Amygdala (tissue), 56 donors: ENCODE data around the gene SPRED3.
"Not testable (repeated sequence)": the region's sequence is repeated elsewhere in the genome, so short reads cannot be mapped to it uniquely, and the experiment has no call there.

Source experiments
- DNase-seq, 56 donors: peaks; one replicate each; lab custom pipeline; 2025; lab: John Stamatoyannopoulos, UW

Gene SPRED3

GRCh38 chr19:38413416-38413815 is 24.9 kb downstream of the SPRED3 start:
- no peak for DNase-seq

DNA sequence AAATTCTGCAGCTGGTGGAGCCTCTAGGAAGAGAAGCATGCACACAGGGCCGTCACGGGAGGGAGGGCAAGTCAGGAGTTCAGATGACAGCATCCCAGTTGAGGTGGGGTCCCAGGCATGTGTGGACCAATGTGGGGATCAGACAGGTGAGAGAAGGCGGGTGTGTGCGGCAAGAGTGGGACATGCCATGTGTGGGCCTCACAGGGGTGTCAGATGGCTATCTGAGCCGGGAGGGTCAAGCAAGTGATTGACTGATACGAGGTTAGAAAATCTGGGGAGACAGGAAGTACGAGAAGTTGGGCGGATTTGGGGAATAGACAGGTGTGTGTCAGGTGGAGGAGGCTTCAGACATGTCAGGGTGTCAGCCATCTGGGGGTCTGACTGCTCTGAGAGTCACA is 28.6 kb downstream of the SPRED3 start:
- DNase-seq: no peak

DNA sequence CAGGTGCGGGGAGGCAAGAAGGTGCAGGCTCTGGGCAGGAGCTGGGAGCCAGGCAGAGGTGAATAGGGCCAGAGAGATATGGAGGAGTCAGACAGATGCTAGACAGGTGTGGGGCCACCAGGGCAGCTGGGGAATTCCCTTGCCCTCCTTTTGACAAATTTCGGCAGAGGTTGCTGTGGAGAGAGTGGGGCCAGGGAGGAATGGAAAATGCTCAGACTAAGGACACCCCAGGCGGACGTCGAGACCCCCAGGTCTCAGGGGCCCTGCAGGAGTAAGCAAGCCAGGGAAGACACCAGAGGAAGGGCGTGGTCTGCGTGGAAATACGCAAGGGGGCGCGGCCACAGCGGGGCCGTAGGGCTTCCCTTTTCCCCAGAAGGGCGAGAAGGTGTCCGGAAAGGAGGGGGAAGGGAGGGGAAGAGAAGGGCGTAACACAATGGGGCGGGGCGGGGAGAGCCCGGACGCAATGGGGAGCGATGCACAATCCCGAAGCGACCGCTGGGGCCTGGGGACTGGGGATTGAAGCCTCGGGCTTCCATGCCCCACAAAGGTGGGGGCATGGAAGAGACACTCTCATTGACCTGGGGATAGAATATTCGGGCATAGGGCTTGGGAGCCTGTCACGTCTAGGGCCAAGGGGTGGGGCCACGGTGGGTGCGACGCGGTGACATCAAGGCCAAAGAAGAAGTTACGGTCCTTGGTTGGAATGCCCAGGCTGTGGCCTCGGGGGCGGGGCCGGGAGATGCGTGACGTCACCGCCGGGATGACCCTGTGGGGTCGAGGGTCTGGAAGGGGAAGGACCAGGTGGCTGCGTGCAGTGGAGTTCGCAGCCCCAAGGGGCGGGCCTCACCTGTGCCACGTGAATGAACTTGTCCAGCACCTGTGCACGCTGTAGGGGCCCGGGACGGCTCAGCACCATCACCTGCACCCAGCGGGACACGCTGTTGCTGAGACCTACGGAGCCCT is 29.3 kb downstream of the SPRED3 start:
- DNase-seq: peak in 10 of 56 donors; percentile 5 to 56 (median 10)

GRCh38 chr19:38420935-38421334 is 32.4 kb downstream of the SPRED3 start:
- no peak for DNase-seq

DNA sequence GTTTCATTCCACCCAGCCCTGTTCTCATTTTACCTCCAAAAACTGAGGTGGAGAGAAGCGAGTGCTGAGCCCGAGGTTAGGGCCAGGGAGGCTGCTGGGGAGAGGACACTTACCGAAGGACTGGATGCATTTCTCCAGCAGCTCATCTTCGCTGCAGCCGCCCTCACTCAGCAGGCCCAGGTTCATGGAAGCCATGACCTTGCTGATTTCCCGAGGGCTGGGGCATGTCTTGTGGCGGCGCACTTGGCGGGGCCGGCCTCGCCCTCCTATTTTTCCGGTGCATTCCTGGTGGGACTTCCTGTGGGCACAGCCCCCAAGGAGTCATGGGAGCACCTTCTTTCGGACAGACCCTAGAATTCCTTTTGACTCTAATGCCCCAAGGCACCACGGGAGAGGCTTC is 33.4 kb downstream of the SPRED3 start:
- DNase-seq: no peak

GRCh38 chr19:38422438-38422837 is 33.9 kb downstream of the SPRED3 start:
- no peak for DNase-seq

GRCh38 chr19:38424272-38424671 is 35.8 kb downstream of the SPRED3 start:
- no peak for DNase-seq

DNA sequence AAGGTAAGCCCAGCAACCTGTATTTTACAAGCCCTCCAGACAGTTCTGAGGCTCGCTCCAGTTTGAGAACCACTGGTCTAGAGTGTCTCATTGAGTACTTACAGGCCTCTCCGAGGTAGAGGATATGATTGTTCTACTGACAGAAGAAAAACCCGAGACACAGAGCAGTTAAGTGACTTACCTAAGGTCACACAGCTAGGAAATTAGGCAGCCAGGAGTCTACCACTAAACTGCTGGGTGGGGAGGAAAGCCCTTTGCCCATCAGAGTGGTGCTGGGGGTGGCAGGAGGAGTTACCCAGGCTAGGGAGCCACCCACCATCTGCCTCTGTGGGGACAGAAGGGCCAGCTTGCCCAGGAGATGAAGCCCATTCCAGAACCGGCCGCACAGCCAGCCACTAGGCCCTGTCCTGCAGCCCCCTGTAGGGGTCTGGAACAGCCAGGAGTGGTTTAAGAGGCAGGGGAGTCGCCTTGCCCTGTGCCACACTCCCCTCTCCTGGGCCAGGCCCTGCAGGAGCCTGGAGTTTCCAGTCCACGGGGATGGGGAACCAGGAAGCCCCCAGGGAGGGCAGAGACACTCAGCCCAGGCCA is 36.8 kb downstream of the SPRED3 start:
- DNase-seq: no peak

DNA sequence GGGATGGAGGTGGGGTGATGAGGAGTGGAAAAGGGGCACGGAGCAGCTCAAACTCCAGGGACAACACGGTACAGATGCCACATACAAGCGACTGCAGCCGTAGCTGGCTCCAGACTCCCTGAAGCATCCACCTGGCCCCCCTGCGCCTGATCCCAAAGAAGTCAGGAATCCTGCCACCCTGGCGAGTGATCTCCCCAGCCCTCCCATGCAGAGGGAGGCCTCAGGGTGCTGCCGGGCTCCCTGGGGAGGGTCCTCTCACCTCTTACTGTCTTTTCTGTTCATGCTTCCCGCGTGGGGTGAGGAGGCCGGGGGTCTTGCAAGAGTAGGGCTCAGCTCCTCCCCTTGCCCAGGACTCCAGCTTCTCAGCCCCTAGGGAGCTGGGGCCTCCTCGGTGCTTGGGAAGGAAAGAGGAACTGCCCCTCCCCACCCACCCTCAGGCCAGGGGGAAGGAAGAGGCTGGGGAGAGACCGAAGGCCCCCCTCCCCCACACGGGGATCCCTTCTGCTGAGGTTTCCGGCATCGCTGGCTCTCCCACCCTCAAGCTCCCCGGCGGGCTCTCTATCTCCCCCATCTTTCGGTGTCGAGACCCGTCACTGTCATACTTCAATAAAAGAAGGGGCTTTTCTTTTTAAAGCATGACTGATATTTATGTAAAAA is 37.4 kb downstream of the SPRED3 start, which contains the start of gene RASGRP4:
TSS of gene RASGRP4 (minus strand) at position 410 of the 657 bp plus-strand sequence. CDS start at position 282, 128 bp downstream.
- peak in 11 of 56 donors; percentile 3 to 31 (median 18) for DNase-seq

DNA sequence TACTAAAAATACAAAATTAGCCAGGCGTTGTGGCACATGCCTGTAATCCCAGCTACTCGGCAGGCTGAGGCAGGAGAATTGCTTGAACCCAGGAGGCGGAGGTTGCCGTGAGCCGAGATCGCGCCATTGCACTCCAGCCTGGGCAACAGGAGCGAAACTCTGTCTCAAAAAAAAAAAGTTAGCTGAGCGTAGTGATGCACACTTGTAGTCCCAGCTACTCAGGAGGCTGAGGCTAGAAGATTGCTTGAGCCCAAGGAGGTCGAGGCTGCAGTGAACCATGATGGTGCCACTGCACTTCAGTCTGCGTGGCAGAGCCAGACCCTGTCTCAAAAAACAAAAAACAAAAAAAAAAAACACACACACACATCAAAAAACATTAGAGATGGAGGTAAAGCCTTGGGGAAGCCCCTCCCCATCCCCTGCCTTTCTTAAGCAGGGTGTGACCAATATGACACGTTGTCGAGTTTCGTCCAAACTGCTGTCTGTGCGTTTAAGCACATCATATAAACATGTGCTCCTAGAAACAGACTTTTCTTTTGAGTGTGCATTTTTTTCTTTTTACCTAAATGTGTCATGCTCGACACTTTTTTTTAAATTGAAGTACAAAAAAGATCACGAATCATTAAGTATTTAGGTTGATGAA is 38.7 kb downstream of the SPRED3 start:
- not testable (repeated sequence) for DNase-seq

- no peak for DNase-seq
These were observed 40.7 kb downstream of the SPRED3 start for GRCh38 chr19:38429055-38429810.

GRCh38 chr19:38429811-38430156 is 41.3 kb downstream of the SPRED3 start:
- no peak for DNase-seq

- no peak for DNase-seq
These were observed 42.4 kb downstream of the SPRED3 start for GRCh38 chr19:38430931-38431330.

DNA sequence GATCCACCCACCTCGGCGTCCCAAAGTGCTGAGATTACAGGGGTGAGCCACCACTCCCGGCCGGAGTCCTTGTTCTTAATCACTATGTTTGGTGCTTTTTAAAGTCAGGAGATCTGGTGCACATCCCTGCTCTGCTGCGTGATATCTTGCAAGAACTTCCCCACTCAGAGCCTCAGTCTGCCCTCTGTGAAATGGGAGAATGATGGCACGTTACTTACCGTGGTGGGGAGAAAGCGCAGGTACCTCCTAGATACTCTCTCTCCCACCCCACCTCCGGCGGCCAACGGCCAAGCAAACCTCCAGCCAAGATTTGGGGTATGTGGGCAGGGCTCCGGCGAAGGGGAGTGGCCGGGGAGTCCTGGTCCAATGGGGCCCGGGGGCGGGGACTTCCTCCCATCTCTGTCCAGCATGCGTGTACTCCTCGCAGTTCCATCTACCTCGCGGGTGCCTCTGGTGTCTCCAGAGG is 44.8 kb downstream of the SPRED3 start, which contains the start of gene RYR1:
TSS of gene RYR1 (plus strand) at position 424 of the 466 bp plus-strand sequence. CDS start 139 bp downstream, outside the sequence.
- peak in 45 of 56 donors; percentile 2 to 71 (median 25) for DNase-seq

DNA sequence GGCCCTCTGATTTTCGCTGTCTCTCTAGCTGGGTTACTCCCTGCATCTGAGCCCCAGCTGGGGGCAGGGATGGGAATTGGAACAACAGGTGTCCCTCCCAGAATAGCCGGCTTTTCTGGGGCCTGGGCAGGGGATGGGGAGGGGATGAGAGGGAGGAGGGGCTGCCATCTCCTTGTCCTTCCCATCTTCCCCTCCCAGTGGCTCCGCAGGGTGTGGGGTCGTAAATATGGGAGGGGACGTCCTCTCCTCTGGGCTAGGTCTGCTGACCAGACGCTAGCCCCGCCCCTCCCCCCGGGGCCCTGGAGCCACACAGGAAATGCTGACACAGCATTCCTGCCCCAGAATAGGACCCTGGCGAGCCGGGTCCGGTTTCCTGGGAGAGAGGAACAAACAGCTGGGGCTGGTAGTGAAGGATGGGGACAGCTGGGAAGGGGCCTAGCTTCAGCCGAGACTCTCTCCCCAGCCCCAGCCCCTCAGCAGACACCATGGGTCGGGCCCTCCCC is 46.1 kb downstream of the SPRED3 start:
- peak in 26 of 56 donors; percentile 1 to 53 (median 12) for DNase-seq

- DNase-seq: no peak
These were observed 48.8 kb downstream of the SPRED3 start for GRCh38 chr19:38437295-38437694.

DNA sequence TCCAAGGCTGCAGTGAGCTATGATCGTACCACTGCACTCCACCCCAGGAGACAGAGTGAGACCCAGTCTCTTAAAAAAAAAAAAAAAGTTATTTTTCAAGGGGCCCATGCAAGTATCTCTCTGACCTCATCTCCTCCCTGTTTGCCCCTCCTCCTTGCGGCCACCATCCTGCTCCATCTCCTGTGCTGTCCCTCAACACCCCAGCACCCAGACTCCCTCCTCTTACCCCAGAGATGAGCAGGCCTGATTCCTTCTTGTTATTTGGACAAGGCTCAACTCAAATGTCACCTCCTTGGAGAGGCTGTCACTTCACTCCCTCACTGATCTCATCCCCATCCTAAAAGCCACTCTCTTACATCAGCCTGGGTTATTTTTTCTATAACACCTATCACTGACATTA is 49.4 kb downstream of the SPRED3 start:
- DNase-seq: no peak

DNA sequence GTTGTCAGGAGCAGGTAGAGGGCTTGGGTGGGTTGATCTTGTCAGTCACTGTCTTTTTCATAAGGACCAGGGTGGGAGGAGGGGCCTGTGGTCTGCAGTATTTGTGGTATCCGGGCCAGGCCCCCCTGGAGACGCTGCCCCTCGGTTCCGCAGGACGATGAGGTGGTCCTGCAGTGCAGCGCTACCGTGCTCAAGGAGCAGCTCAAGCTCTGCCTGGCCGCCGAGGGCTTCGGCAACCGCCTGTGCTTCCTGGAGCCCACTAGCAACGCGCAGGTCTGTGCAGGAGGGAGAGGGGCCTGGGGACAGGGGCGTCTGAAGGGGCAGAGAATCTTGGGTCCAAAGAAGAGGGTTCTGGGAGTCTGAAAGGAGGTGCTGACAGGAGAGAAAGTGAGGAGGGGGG is 52.1 kb downstream of the SPRED3 start:
- DNase-seq: no peak

- no peak for DNase-seq
These were observed 53.3 kb downstream of the SPRED3 start for GRCh38 chr19:38441657-38442348.
